ENCODE results near the gene CARS2. TPM values are rescaled to one million over a fixed set of nuclear protein-coding genes. Genes with fewer than 3 reads are reported as not detected.
A peak's percentile ranks its signal among the peaks of the same experiment; 100 is the strongest.

CARS2 gene
- total RNA-seq, 2 experiments from 2014 or later, result 51.8 to 53.5 TPM

GRCh38 chr13:110689041-110689440 lies 16.9 kb downstream of the CARS2 start:
- ChIA-PET POLR2A (interaction anchor here (0.8 kb wide), 1 partner anchor 23 kb away, joined by 3 read pairs; no protein-coding TSS in a partner anchor), CTCF (no interaction called here)
- DNase-seq, result no peak
- Mint-ChIP-seq H3K9me3 (no peaks in the 10 kb centered on the region), H3K27me3 (no peaks in the 10 kb centered on the region), H3K4me3 (no peak overlapping the region), H3K36me3 (ENCODE audit: low read depth) (peaks cover 23% of the 10 kb centered on the region), H3K4me1 (no peaks in the 10 kb centered on the region), H3K27ac (no peak overlapping the region)

GRCh38 chr13:110687736-110688135 lies 18.2 kb downstream of the CARS2 start:
- CTCF ChIA-PET, result no interaction called here
- Mint-ChIP-seq H3K27ac (no peak overlapping the region), H3K27me3 (no peaks in the 10 kb centered on the region), H3K36me3 (ENCODE audit: low read depth) (peaks cover 22% of the 10 kb centered on the region), H3K4me3 (no peak overlapping the region), H3K9me3 (no peaks in the 10 kb centered on the region), H3K4me1 (no peaks in the 10 kb centered on the region)
- POLR2A ChIA-PET, result no interaction called here
- DNase-seq, result peak; percentile 3

- DNase-seq, result no peak
- H3K4me1 Mint-ChIP-seq, result no peaks in the 10 kb centered on the region
- H3K27ac Mint-ChIP-seq, result no peak overlapping the region
- no peaks in the 10 kb centered on the region for H3K27me3 Mint-ChIP-seq
- CTCF ChIA-PET, result interaction anchor here (0.7 kb wide), 1 partner anchor 17 kb away, joined by 3 read pairs; no protein-coding TSS in a partner anchor
- POLR2A ChIA-PET, result no interaction called here
- no peaks in the 10 kb centered on the region for H3K9me3 Mint-ChIP-seq
- H3K4me3 Mint-ChIP-seq, result no peak overlapping the region
- peaks cover 31% of the 10 kb centered on the region for H3K36me3 Mint-ChIP-seq (ENCODE audit: low read depth)
Observed at GRCh38 chr13:110685305-110686020, 20.5 kb downstream of the CARS2 start.

- Mint-ChIP-seq H3K36me3 (ENCODE audit: low read depth) (peaks cover 35% of the 10 kb centered on the region), H3K27ac (no peak overlapping the region), H3K4me3 (no peak overlapping the region), H3K27me3 (no peaks in the 10 kb centered on the region), H3K9me3 (no peaks in the 10 kb centered on the region), H3K4me1 (no peaks in the 10 kb centered on the region)
- ChIA-PET CTCF (interaction anchor here (1.0 to 4.6 kb wide), 5 partner anchors 21 to 140 kb away, joined by 3 to 35 read pairs (median 10); partner anchors contain the start of gene CARS2), POLR2A (interaction anchor here (2.4 kb wide), 1 partner anchor 30 kb away, joined by 11 read pairs; the partner anchor contains the start of gene ING1)
- DNase-seq, result no peak
Observed at GRCh38 chr13:110684388-110685056, 21.4 kb downstream of the CARS2 start.

- H3K27me3 Mint-ChIP-seq, result no peaks in the 10 kb centered on the region
- no peaks in the 10 kb centered on the region for H3K4me1 Mint-ChIP-seq
- DNase-seq, result no peak
- no peak overlapping the region for H3K27ac Mint-ChIP-seq
- ChIA-PET POLR2A (interaction anchor here (0.8 to 2.4 kb wide), 2 partner anchors 31 to 32 kb away, joined by 3 to 11 read pairs; partner anchors contain the start of gene ING1), CTCF (interaction anchor here (0.6 to 4.6 kb wide), 10 partner anchors 17 to 383 kb away, joined by 3 to 35 read pairs (median 4); partner anchors contain the start of gene CARS2)
- peaks cover 41% of the 10 kb centered on the region for H3K36me3 Mint-ChIP-seq (ENCODE audit: low read depth)
- no peaks in the 10 kb centered on the region for H3K9me3 Mint-ChIP-seq
- no peak overlapping the region for H3K4me3 Mint-ChIP-seq
Observed at GRCh38 chr13:110683921-110684320, 22.0 kb downstream of the CARS2 start.

GRCh38 chr13:110683203-110683883 lies 22.6 kb downstream of the CARS2 start:
- no peaks in the 10 kb centered on the region for H3K4me1 Mint-ChIP-seq
- POLR2A ChIA-PET, result interaction anchor here (0.6 to 2.4 kb wide), 5 partner anchors 22 to 137 kb away, joined by 3 to 11 read pairs (median 3); partner anchors contain the start of genes CARS2 and ING1
- no peaks in the 10 kb centered on the region for H3K27me3 Mint-ChIP-seq
- CTCF ChIA-PET, result interaction anchor here (0.6 to 4.6 kb wide), 15 partner anchors 14 to 384 kb away, joined by 3 to 35 read pairs (median 4); partner anchors contain the start of genes ANKRD10 and CARS2
- H3K4me3 Mint-ChIP-seq, result no peak overlapping the region
- no peaks in the 10 kb centered on the region for H3K9me3 Mint-ChIP-seq
- H3K27ac Mint-ChIP-seq, result no peak overlapping the region
- peaks cover 46% of the 10 kb centered on the region for H3K36me3 Mint-ChIP-seq (ENCODE audit: low read depth)
- peak; percentile 37 for DNase-seq

GRCh38 chr13:110682746-110683145 lies 23.2 kb downstream of the CARS2 start:
- no peak overlapping the region for H3K4me3 Mint-ChIP-seq
- H3K27me3 Mint-ChIP-seq, result no peaks in the 10 kb centered on the region
- no peaks in the 10 kb centered on the region for H3K9me3 Mint-ChIP-seq
- DNase-seq, result no peak
- no peak overlapping the region for H3K27ac Mint-ChIP-seq
- no peaks in the 10 kb centered on the region for H3K4me1 Mint-ChIP-seq
- POLR2A ChIA-PET, result interaction anchor here (0.6 to 2.4 kb wide), 4 partner anchors 23 to 138 kb away, joined by 3 to 11 read pairs (median 3); partner anchors contain the start of genes CARS2 and ING1
- peaks cover 51% of the 10 kb centered on the region for H3K36me3 Mint-ChIP-seq (ENCODE audit: low read depth)
- CTCF ChIA-PET, result interaction anchor here (0.5 to 4.6 kb wide), 13 partner anchors 13 to 385 kb away, joined by 3 to 35 read pairs (median 4); partner anchors contain the start of genes ANKRD10 and CARS2

- Mint-ChIP-seq H3K9me3 (no peaks in the 10 kb centered on the region), H3K27me3 (no peaks in the 10 kb centered on the region), H3K4me3 (no peak overlapping the region), H3K4me1 (no peaks in the 10 kb centered on the region), H3K27ac (no peak overlapping the region), H3K36me3 (ENCODE audit: low read depth) (peaks cover 53% of the 10 kb centered on the region)
- POLR2A ChIA-PET, result interaction anchor here (2.4 kb wide), 1 partner anchor 33 kb away, joined by 11 read pairs; the partner anchor contains the start of gene ING1
- CTCF ChIA-PET, result interaction anchor here (0.5 to 4.6 kb wide), 6 partner anchors 8 to 233 kb away, joined by 3 to 35 read pairs (median 4); partner anchors contain the start of gene ANKRD10
- DNase-seq, result no peak
Observed at GRCh38 chr13:110681868-110682550, 23.9 kb downstream of the CARS2 start.

GRCh38 chr13:110680852-110681251 lies 25.1 kb downstream of the CARS2 start:
- Mint-ChIP-seq H3K27ac (no peak overlapping the region), H3K4me3 (no peak overlapping the region), H3K27me3 (no peaks in the 10 kb centered on the region), H3K9me3 (no peaks in the 10 kb centered on the region), H3K36me3 (ENCODE audit: low read depth) (peaks cover 62% of the 10 kb centered on the region), H3K4me1 (peaks cover 10% of the 10 kb centered on the region)
- DNase-seq, result no peak
- CTCF ChIA-PET, result interaction anchor here (1.4 to 4.6 kb wide), 2 partner anchors 9 to 138 kb away, joined by 3 to 35 read pairs; no protein-coding TSS in a partner anchor
- POLR2A ChIA-PET, result no interaction called here

- POLR2A ChIA-PET, result no interaction called here
- Mint-ChIP-seq H3K27ac (no peak overlapping the region), H3K4me3 (no peak overlapping the region)
Observed at GRCh38 chr13:110677731-110678545, 28.0 kb downstream of the CARS2 start.

More at GRCh38 chr13:110677731-110678545, 28.0 kb downstream of the CARS2 start:
- Mint-ChIP-seq H3K27me3 (no peaks in the 10 kb centered on the region), H3K9me3 (no peaks in the 10 kb centered on the region), H3K4me1 (peaks cover 12% of the 10 kb centered on the region), H3K36me3 (ENCODE audit: low read depth) (peaks cover 79% of the 10 kb centered on the region)
- CTCF ChIA-PET, result interaction anchor here (0.6 kb wide), 1 partner anchor 762 kb away, joined by 3 read pairs; no protein-coding TSS in a partner anchor
- DNase-seq, result no peak
